ENCODE results near the gene TTC32.
"Not testable (repeated sequence)": the region's sequence is repeated elsewhere in the genome, so short reads cannot be mapped to it uniquely, and the experiment has no call there.

Gene TTC32

GRCh38 chr2:19881221-19881907 lies 20.4 kb downstream of the TTC32 start:
- no peak for TF ChIP-seq CTCF (IDR thresholded peaks at IDR 0.05; ENCODE audit: borderline replicate concordance, insufficient read depth, low read depth, low read length)
- no peak overlapping the region for H3K4me3 ChIP-seq (ENCODE audit: low read depth, low read length)

DNA sequence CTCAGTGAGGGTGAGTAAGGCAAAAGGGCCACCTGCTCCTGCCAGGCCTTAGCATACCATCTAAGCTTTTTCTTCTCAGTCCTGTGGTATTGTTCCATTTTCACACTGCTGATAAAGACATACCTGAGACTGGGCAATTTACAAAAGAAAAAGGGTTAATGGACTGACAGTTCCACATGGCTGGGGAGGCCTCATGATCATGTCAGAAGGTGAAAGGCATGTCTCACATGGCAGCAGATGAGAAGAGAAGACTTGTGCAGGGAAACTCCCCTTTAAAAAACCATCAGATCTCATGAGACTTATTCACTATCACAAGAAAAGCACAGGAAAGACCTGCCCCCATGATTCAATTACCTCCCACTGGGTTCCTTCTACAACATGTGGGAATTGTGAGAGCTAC lies 21.6 kb downstream of the TTC32 start:
- not testable (repeated sequence) for H3K4me3 ChIP-seq (ENCODE audit: low read depth, low read length)

DNA sequence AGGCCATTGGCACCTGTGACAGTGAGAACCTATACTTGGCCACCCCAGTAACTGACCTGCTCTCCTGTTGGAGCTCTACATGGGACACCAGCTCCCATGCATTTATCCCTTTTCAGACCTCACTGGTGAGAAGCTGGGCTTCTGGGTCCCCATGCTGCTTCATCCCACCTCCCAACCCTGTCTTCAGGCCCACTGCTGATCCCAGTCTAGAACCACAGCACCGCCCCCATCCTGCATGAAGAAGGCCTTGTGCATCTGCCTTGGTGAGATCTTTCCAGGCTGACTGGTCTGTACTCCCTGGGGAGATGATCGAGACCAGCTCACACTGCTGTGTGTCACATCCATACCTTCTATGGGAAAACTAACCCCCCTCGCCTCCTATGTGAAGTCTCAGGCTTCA lies 22.7 kb downstream of the TTC32 start:
- no peak overlapping the region for H3K4me3 ChIP-seq (ENCODE audit: low read depth, low read length)
- TF ChIP-seq CTCF (IDR thresholded peaks at IDR 0.05; ENCODE audit: borderline replicate concordance, insufficient read depth, low read depth, low read length), result no peak

GRCh38 chr2:19878268-19879046 lies 23.3 kb downstream of the TTC32 start:
- H3K4me3 ChIP-seq (ENCODE audit: low read depth, low read length), result no peak overlapping the region
- TF ChIP-seq CTCF (IDR thresholded peaks at IDR 0.05; ENCODE audit: borderline replicate concordance, insufficient read depth, low read depth, low read length), result no peak

- no peak for TF ChIP-seq CTCF (IDR thresholded peaks at IDR 0.05; ENCODE audit: borderline replicate concordance, insufficient read depth, low read depth, low read length)
These were observed 25.0 kb downstream of the TTC32 start for GRCh38 chr2:19876751-19877150.

GRCh38 chr2:19875280-19875679 lies 26.5 kb downstream of the TTC32 start:
- no peak overlapping the region for H3K4me3 ChIP-seq (ENCODE audit: low read depth, low read length)
- TF ChIP-seq CTCF (IDR thresholded peaks at IDR 0.05; ENCODE audit: borderline replicate concordance, insufficient read depth, low read depth, low read length), result no peak

More at GRCh38 chr2:19876751-19877150, 25.0 kb downstream of the TTC32 start:
- H3K4me3 ChIP-seq (ENCODE audit: low read depth, low read length), result no peak overlapping the region

DNA sequence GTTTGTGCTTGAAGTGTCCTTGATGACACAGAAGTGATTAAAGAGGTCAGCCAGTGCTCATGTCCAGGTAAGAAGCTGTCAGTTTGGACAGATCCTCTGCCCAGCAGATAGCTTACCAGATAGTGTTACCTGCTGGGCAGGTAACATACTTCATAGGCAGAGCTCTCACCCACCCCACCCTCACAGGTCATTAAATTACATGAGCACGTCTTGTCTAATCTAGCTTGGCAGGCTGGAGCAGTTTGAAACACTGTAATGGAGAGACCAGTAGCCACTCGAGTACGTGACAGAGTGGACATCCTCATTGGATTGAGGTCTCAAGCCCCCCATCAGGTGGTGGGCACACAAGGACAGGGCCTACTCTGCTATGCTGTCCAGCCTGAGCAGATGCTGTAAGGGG lies 27.1 kb downstream of the TTC32 start:
- no peak overlapping the region for H3K4me3 ChIP-seq (ENCODE audit: low read depth, low read length)
- no peak for TF ChIP-seq CTCF (IDR thresholded peaks at IDR 0.05; ENCODE audit: borderline replicate concordance, insufficient read depth, low read depth, low read length)

Data from GM12875 (cell line).